Pancreas (tissue), 10 donors: ENCODE data around the gene LDLRAD4. TPM values are rescaled to one million over a fixed set of nuclear protein-coding genes. Genes with fewer than 3 reads are reported as not detected.

Experiments
- ATAC-seq, 4 donors: fragments of 200-7000 bp; cut with Tn5 transposase; one replicate each; pipeline versions ENCODE4 v1.8.0 to v1.9.1; 2020; ENCODE audit warnings: mild to moderate bottlenecking in 4 of 4, moderate library complexity in 4 of 4
- DNase-seq, 6 donors: peaks; one replicate each; pipeline ENCODE4 v3.0.0-alpha.2; 2020
- FAIRE-seq: peaks from 2 replicates; lab custom pipeline; 2012; peaks lifted over from hg19 to GRCh38; lab: Jason Lieb, UNC
- H3K27ac ChIP-seq, 4 donors: fragments of 200-600 bp; sonication (generic); 1 replicate in 3 of 4; 2 replicates in 1 of 4; pipeline versions ENCODE4 v1.5.0 to v1.8.0; 2020
- H3K27me3 ChIP-seq, 4 donors: fragments of 200-600 bp; one replicate each; pipeline ENCODE4 v1.8.0; 2021
- H3K36me3 ChIP-seq, 3 donors: fragments of 200-600 bp; sonication (generic) in 1 of 3; one replicate each; pipeline versions ENCODE4 v1.5.0 to v1.8.0; 2020 to 2021
- H3K4me1 ChIP-seq, 3 donors: fragments of 200-600 bp; one replicate each; pipeline ENCODE4 v1.8.0; 2021
- H3K4me3 ChIP-seq, 4 donors: fragments of 200-600 bp; sonication (generic) in 2 of 4; one replicate each; pipeline versions ENCODE4 v1.5.0 to v1.8.0; 2020 to 2021
- H3K9me3 ChIP-seq, 4 donors: fragments of 200-600 bp; one replicate each; pipeline ENCODE4 v1.8.0; 2021
- CTCF ChIP-seq, 4 donors: fragments of 200-600 bp; sonication (generic) in 3 of 4; IDR thresholded peaks; one replicate each; pipeline versions ENCODE4 v1.5.0 to v1.8.0; 2021; ENCODE audit warnings: antibody characterized with exemption in 4 of 4
- WGBS, 2 donors: extraction: QIAGEN DNeasy Blood & Tissue Kit; methylation state at CpG; one replicate each; pipeline ENCODE4 v1.1.7; 2013; 5-methylcytosine and 5-hydroxymethylcytosine counted together
- intact Hi-C, 3 donors: fragments of 100-400 bp; cut with DNase I; formaldehyde crosslinking; loops; one replicate each; pipeline versions ENCODE4 v1.11.1 to v1.14.2; 2022
- polyA plus RNA-seq, 2 donors: library from polyadenylated mRNA; stranded (reverse); fragments of 200-250 nt; gene quantifications; one replicate each; pipeline ENCODE4 v1.2.3, GENCODE V29; 2013
- total RNA-seq, 6 donors: library from RNA; stranded (reverse); fragmentation: NEBNext Ultra II Directional in 4 of 6; extraction: Animal tissue kit (Norgen Biotek cat#: 25700) in 4 of 6; gene quantifications; one replicate each; pipeline versions ENCODE4 v1.2.1 to v1.2.4, GENCODE V29; 2021 to 2023
- donor health status: healthy with polysubstance abuse.
- donor health status: DM: no; HTN: no; CAD: no; lungs with moderate emphysema.
- donor health status: DM: no; HTN: no; CAD: no.
- donor health status: control.
- donor health status: control.
- donor health status: Bipolar disorder and iron deficiency.
- donor health status: DM: yes; HTN: yes; CAD: no.
- donor health status: DM: no; HTN: no; CAD: no.
- donor health status: DM: no; HTN: no; CAD: no.
- donor health status: DM: yes; HTN: yes; CAD: no.

Gene LDLRAD4
- total and polyA plus RNA-seq, 8 donors, result 2.5 to 21.8 (median 5.7) TPM

- Histone ChIP-seq H3K27ac (no peak overlapping the region), H3K4me1 (no peaks in the 10 kb centered on the region), H3K4me3 (no peak overlapping the region), H3K36me3 (no peaks in the 10 kb centered on the region), H3K27me3 (no peaks in the 10 kb centered on the region), H3K9me3 (no peaks in the 10 kb centered on the region)
- no peak for TF ChIP-seq CTCF (IDR thresholded peaks at IDR 0.05)
- ATAC-seq (no peak), FAIRE-seq (no peak), DNase-seq (no peak)
- WGBS, 2 donors, result 76 to 83% methylated on average over 5 of the region's 5 CpGs
- intact Hi-C loops, result no loop called here
Measured at GRCh38 chr18:13183359-13183758, 35.2 kb upstream of the LDLRAD4 start.

- ATAC-seq, result no peak
- Histone ChIP-seq H3K27me3 (no peaks in the 10 kb centered on the region), H3K4me1 (no peaks in the 10 kb centered on the region), H3K36me3 (no peaks in the 10 kb centered on the region), H3K4me3 (no peak overlapping the region), H3K9me3 (no peaks in the 10 kb centered on the region), H3K27ac (no peak overlapping the region)
- WGBS, 2 donors, result 74 to 75% methylated on average over 8 of the region's 8 CpGs
- intact Hi-C loops, result no loop called here
- TF ChIP-seq CTCF (IDR thresholded peaks at IDR 0.05), result no peak
- no peak for FAIRE-seq
- DNase-seq, result no peak
Measured at GRCh38 chr18:13183790-13184189, 34.8 kb upstream of the LDLRAD4 start.

- no peak for TF ChIP-seq CTCF (IDR thresholded peaks at IDR 0.05)
- Histone ChIP-seq H3K36me3 (no peaks in the 10 kb centered on the region), H3K4me3 (no peak overlapping the region), H3K27ac (no peak overlapping the region), H3K9me3 (no peaks in the 10 kb centered on the region), H3K4me1 (no peaks in the 10 kb centered on the region), H3K27me3 (no peaks in the 10 kb centered on the region)
- intact Hi-C loops, result no loop called here
- no peak for FAIRE-seq
- WGBS, 2 donors, result 85 to 91% methylated on average over 9 of the region's 9 CpGs
- ATAC-seq, result no peak
- DNase-seq, result no peak
Measured at GRCh38 chr18:13184396-13184795, 34.2 kb upstream of the LDLRAD4 start.

- DNase-seq (no peak), FAIRE-seq (no peak), ATAC-seq (no peak)
- intact Hi-C loops, result no loop called here
- no peaks in the 10 kb centered on the region for H3K9me3 ChIP-seq
- H3K27me3 ChIP-seq, result no peaks in the 10 kb centered on the region
- 67 to 86% methylated on average over 8 of the region's 8 CpGs for WGBS, 2 donors
- H3K4me1 ChIP-seq, result no peaks in the 10 kb centered on the region
- H3K27ac ChIP-seq, result no peak overlapping the region
- no peak for TF ChIP-seq CTCF (IDR thresholded peaks at IDR 0.05)
- no peak overlapping the region for H3K4me3 ChIP-seq
- H3K36me3 ChIP-seq, result no peaks in the 10 kb centered on the region
Measured at GRCh38 chr18:13185675-13186198, 32.8 kb upstream of the LDLRAD4 start.

- no peak for ATAC-seq
- no peaks in the 10 kb centered on the region for H3K9me3 ChIP-seq
- no peaks in the 10 kb centered on the region for H3K36me3 ChIP-seq
- no peak overlapping the region for H3K4me3 ChIP-seq
- WGBS, 2 donors, result 69 to 77% methylated on average over 6 of the region's 6 CpGs
- DNase-seq, result no peak
- H3K27ac ChIP-seq, result no peak overlapping the region
- no peak for TF ChIP-seq CTCF (IDR thresholded peaks at IDR 0.05)
- H3K27me3 ChIP-seq, result no peaks in the 10 kb centered on the region
- intact Hi-C loops, result no loop called here
- H3K4me1 ChIP-seq, result no peaks in the 10 kb centered on the region
- no peak for FAIRE-seq
Measured at GRCh38 chr18:13186687-13187086, 31.9 kb upstream of the LDLRAD4 start.
